Stomach smooth muscle (tissue), 2 donors: ENCODE measurements around the gene JUND.

Source experiments
- H3K27ac ChIP-seq: one replicate; pipeline ENCODE4 v1.7.0; 2013; ENCODE audit warnings: mild to moderate bottlenecking, low read length, inconsistent platforms
- H3K27me3 ChIP-seq, 2 donors: one replicate each; pipeline ENCODE4 v1.7.0; 2013; ENCODE audit warnings: low read length in 2 of 2; ENCODE audit not compliant: insufficient read depth in 2 of 2, control insufficient read depth in 1 of 2
- H3K36me3 ChIP-seq, 2 donors: one replicate each; pipeline ENCODE4 v1.7.0; 2013; ENCODE audit warnings: low read length in 2 of 2; ENCODE audit not compliant: control insufficient read depth in 2 of 2, insufficient read depth in 2 of 2
- H3K4me1 ChIP-seq: one replicate; pipeline ENCODE4 v1.7.0; 2013; ENCODE audit warnings: low read length; ENCODE audit not compliant: control insufficient read depth, insufficient read depth
- H3K4me3 ChIP-seq, 2 donors: one replicate each; pipeline ENCODE4 v1.7.0; 2013; ENCODE audit warnings: low read length in 2 of 2
- H3K9ac ChIP-seq, 2 donors: one replicate each; pipeline ENCODE4 v1.7.0; 2013; ENCODE audit warnings: low read length in 2 of 2, mild to moderate bottlenecking in 1 of 2
- H3K9me3 ChIP-seq, 2 donors: one replicate each; pipeline ENCODE4 v1.7.0; 2013; ENCODE audit warnings: low read length in 2 of 2; ENCODE audit not compliant: control insufficient read depth in 2 of 2
- donor health status: healthy.
- donor health status: Pancreatic carcinoma.

Gene JUND

DNA sequence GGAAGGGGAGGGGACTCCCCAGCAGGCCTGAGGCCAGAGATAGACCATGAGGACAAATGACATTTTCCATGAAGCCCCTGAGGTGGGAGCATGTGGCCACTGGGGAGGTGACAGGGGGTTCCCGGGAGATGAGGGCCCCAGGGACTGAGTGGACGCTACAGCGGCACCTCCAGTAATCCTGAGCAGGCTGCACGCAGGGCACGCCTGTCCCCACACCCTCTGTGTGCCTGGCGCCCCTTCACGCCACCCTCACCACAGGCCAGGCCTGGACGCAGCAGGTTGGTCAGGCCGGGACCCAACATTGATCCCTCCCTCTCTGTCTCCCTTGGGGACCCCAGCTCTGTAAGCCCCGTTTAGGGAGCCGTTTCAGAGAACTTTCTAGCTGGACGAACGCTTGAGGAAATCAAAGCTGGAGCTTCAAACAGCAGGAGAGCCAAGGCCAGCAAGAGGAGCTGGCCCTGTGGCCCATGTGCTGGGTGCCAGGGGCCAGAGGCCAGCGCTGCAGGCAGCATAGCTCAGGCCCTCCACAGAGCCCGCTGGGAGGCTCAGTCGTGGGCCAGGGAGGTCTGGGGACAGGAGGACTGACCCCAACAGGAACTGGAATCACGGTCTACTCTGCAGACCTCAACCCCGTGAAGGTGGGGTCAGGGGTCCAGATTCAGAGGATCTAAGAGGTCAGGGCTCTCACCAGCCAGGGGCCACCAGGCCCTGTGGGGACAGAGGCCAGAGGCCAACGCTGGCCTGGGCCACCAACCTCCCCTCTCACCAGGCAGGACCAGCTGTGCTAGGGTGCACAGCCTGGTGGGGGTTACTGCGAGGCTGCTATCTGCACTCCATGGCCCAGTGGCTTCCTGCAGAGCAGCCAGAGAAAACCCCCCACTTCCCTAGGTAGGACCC, 26.9 kb upstream of the JUND start:
- no peaks in the 10 kb centered on the region for H3K9me3 ChIP-seq
- H3K9ac ChIP-seq, result no peak overlapping the region
- peaks cover 51% of the 10 kb centered on the region for H3K4me1 ChIP-seq
- peak overlapping the region; percentile 99 for H3K27ac ChIP-seq
- no peaks in the 10 kb centered on the region for H3K27me3 ChIP-seq
- H3K4me3 ChIP-seq, result no peak overlapping the region
- H3K36me3 ChIP-seq, result peaks cover 0 to 3% of the 10 kb centered on the region in 2 donors

DNA sequence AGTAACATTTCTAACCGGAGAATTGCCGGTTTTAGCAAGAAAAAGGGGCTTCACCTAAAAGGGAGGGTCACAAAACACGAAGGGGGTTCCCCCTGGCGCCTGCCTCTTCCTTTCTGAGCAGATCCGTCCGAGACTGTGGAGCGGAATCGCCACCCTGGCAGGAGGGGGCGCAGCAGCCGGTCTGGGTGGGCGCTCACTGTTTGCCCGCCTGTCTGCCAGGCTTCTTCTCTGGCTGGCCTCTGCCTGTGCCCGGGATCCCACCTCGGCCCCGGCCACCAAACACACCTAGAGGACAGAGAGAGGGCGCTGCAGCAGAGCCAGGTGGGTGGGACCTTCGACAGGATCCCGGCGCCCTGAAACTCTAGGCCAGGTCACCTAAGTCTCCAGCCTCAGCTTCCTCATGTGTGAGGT, 25.9 kb upstream of the JUND start:
- H3K27ac ChIP-seq, result peak overlapping the region; percentile 99
- H3K36me3 ChIP-seq, result peaks cover 0 to under 1% of the 10 kb centered on the region in 2 donors
- no peaks in the 10 kb centered on the region for H3K9me3 ChIP-seq
- no peaks in the 10 kb centered on the region for H3K27me3 ChIP-seq
- peak overlapping the region in 1 of 2 donors; percentile 13 for H3K9ac ChIP-seq
- H3K4me1 ChIP-seq, result peaks cover 54% of the 10 kb centered on the region
- H3K4me3 ChIP-seq, result peak overlapping the region in 1 of 2 donors; percentile 22

DNA sequence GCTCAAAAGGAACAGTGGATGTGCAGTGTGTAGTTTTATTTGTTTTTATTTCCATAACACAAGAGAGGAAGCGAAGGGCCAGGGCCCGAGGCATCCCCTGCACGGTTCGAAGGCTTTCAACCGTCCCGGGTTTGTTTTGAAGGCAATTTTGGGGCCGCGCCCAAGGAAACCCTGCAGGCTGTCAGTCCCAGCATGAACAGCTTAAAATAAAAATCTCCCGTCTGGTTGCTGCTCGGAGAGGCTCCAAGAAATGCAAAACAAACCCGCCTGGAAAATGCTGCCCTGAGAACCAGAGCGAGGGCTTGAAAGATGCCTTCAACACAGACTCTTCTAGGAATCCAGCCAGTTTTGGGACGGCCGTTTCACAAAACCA, 25.5 kb upstream of the JUND start:
- peak overlapping the region in 1 of 2 donors; percentile 29 for H3K4me3 ChIP-seq
- peaks cover 54% of the 10 kb centered on the region for H3K4me1 ChIP-seq
- peak overlapping the region in 1 of 2 donors; percentile 13 for H3K9ac ChIP-seq
- peak overlapping the region; percentile 99 for H3K27ac ChIP-seq
- no peaks in the 10 kb centered on the region for H3K9me3 ChIP-seq
- no peaks in the 10 kb centered on the region for H3K36me3 ChIP-seq
- no peaks in the 10 kb centered on the region for H3K27me3 ChIP-seq

DNA sequence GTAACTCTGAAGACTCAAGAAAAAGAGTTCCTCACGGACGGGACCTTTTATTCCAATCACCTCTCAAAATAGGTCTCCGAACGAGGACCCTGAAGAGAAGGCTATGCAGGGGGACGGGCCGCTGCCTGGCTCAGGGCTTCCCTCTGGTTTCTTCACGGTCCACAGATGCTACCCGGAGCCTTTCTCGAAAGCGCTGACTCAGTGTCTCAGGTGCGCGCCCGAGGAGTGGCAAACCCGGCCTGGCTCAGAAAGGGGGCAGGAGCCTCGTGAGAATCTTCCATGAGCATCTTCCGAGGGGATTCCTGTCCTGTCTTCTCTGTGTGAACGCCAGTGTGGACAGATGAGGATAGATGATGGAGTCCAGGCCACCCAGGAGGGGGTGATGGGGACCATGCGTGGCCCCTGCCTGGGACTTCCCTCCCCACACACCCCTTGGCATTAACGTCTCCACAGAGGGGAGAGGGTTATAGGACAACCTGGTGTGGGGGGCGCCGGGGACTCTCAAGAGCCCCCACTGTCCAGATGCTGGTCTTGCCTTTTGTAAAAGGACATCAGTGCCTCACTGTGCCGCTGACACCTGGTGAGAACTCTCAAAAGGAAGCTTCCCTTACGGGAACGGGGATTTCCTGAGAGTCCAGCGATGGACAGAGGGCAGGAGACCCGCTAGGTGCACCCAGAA, 24.9 kb upstream of the JUND start:
- peaks cover 57% of the 10 kb centered on the region for H3K4me1 ChIP-seq
- no peaks in the 10 kb centered on the region for H3K36me3 ChIP-seq
- no peaks in the 10 kb centered on the region for H3K27me3 ChIP-seq
- H3K4me3 ChIP-seq, result peak overlapping the region in 1 of 2 donors; percentile 29
- peak overlapping the region in 1 of 2 donors; percentile 14 for H3K9ac ChIP-seq
- H3K9me3 ChIP-seq, result no peaks in the 10 kb centered on the region
- peak overlapping the region; percentile 99 for H3K27ac ChIP-seq

DNA sequence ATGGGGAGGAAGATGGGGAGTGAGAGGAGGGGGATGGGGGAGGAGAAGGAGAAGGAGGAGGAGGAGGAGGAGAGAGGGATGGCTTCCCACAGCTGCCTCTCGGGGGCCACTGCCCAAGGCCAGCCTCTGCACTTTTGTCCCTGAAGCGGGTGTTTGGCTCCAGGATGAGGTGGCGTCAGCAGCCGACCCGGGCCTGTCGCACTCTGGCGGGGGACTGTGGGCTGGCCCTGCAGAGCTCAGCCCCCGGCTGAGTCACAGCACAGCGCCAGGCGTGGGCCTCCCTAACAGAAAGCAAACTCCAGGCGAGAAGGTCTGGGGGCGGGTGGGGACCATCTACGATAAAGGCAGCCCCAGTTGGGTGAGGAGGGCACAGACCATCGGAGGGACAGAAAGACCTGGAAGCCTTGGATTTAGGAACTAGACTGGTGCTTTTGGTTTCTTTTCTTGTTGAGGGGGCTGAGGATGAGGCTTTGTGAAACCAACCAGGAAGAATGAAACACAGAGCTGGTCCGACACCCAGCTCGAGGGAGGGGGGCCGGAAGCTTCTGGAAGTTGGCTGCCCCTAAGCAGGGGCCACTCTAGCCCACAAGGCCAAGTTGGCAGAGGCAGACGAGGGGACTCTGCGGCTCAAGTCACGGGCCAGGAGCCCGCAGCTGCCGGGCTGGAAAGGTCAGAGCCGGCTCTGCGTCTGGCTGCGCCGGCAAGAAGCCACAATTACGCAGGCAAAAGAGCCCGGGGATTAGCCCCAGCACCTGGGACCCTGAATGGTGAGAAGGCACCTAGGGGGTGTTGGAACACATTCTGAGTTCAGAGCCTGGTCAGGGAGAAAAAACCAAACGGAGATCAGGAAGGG, 23.3 kb upstream of the JUND start:
- Histone ChIP-seq H3K9ac (peak overlapping the region; percentile 89 to 96), H3K27ac (peak overlapping the region; percentile 99), H3K36me3 (no peaks in the 10 kb centered on the region), H3K27me3 (no peaks in the 10 kb centered on the region), H3K4me1 (peaks cover 65% of the 10 kb centered on the region), H3K9me3 (no peaks in the 10 kb centered on the region), H3K4me3 (peak overlapping the region; percentile 66 to 72)

DNA sequence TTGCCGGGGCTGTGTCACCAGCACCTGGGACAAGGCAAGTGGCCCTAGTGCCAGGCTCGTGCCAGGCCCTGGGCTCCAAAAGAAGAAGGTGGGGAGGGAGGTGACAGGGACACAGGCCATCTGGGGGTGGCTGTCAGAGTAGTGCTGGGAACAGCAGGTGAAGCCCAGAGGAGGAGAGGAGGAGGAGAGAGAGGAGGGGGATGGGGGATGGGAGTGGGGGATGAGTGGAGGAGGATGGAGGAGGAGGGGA, 22.7 kb upstream of the JUND start:
- H3K9ac ChIP-seq, result peak overlapping the region in 1 of 2 donors; percentile 96
- H3K4me3 ChIP-seq, result peak overlapping the region; percentile 66 to 72
- H3K27me3 ChIP-seq, result no peaks in the 10 kb centered on the region
- peak overlapping the region; percentile 99 for H3K27ac ChIP-seq
- H3K4me1 ChIP-seq, result peaks cover 64% of the 10 kb centered on the region
- H3K36me3 ChIP-seq, result no peaks in the 10 kb centered on the region
- no peaks in the 10 kb centered on the region for H3K9me3 ChIP-seq

DNA sequence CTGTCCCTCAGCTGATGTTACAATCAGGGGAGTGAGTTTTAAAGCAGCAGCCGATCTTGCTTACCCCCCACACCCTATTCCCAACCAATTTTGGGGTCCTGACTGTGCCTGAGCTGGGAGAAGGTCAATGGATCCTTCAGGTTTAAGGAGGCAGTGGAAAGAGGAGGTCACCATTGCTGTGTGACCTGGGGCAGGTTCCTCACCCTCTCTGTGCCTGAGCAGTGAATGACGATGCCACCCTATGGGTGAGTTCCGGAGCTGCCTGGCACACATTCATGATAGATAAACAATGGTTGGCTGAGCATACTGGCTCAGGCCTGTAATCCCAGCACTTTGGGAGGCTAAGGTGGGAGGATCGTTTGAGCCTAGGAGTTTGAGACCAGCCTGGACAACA, 20.3 kb upstream of the JUND start:
- no peaks in the 10 kb centered on the region for H3K27me3 ChIP-seq
- no peak overlapping the region for H3K9ac ChIP-seq
- H3K9me3 ChIP-seq, result no peaks in the 10 kb centered on the region
- peaks cover 45% of the 10 kb centered on the region for H3K4me1 ChIP-seq
- peak overlapping the region; percentile 41 for H3K27ac ChIP-seq
- H3K4me3 ChIP-seq, result no peak overlapping the region
- no peaks in the 10 kb centered on the region for H3K36me3 ChIP-seq

DNA sequence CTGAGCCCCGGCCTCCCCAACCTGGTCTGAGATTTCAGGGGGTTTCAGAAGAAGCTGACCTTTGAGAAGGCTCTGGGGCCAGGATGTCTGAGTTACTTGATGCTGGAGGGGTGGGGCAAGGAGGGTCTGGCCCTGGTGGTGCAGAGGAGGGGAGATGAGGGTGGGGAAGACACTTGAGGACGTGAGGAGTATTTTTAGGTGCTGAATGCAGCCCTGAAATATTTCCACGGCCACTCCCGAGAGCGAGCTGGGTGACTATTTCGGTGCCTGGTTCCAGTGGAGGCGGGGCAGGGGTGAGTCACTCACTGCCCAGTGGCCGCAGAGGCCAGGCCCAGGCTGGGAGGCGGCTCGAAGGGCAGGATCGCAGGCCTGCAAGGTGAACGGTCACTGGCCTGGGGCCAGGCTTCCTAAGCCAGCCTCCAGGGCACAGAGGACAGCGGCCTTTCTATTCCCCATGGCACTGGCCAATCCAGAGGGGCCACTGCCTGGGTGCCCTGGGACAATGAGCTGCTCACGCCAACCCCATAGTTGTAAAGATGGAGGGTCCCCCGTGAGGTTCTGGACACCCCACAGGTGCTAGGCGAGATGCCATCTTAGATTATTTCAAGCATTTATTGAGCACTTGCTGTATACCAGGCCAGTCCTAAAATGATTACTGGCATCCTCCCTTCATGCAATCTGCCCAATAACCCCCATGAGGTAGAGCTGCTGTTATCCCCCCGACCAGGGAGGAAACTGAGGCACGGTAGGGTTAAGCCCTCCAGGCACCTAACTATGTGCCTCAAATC, 19.7 kb upstream of the JUND start:
- Histone ChIP-seq H3K9ac (peak overlapping the region in 1 of 2 donors; percentile 21), H3K4me3 (no peak overlapping the region), H3K27ac (peak overlapping the region; percentile 41), H3K4me1 (peaks cover 41% of the 10 kb centered on the region), H3K36me3 (no peaks in the 10 kb centered on the region), H3K27me3 (no peaks in the 10 kb centered on the region), H3K9me3 (no peaks in the 10 kb centered on the region)

DNA sequence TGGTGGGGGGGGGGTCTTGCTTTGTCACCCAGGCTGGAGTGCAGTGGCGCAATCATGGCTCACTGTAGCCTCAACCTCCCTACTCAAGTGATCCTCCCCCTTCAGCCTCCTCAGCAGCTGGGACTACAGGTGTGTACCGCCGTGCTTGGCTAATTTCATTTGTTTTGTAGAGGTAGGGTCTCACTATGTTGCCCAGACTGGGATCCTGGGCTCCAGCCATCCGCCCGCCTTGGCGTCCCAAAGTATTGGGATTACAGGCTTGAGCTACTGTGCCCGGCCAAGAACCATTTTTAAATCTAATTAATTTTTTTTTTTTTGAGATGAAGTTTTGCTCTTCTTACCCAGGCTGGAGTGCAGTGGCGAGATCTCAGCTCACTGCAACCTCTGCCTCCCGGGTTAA, 18.2 kb upstream of the JUND start:
- Histone ChIP-seq H3K4me1 (peaks cover 27% of the 10 kb centered on the region), H3K4me3 (no peak overlapping the region), H3K9ac (no peak overlapping the region), H3K9me3 (peaks cover 0 to 3% of the 10 kb centered on the region in 2 donors), H3K36me3 (no peaks in the 10 kb centered on the region), H3K27me3 (no peaks in the 10 kb centered on the region), H3K27ac (no peak overlapping the region)

DNA sequence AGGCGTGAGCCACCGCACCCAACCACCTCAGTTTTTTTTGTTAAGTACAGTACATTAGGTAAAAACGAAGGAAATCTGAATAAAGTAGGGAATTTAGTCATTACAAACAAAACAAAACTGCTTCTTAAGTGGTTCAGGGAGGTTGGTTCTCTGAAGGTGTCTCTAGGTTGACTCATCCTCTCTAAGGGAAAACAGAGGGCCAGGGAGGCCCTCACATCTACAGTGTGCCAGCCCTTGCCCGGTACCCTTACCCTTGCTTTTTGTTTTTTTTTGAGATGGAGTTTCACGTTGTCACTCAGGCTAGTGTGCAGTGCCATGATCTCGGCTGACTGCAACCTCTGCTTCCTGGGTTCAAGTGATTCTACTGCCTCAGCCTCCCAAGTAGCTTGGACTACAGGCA, 17.2 kb upstream of the JUND start:
- H3K27ac ChIP-seq, result no peak overlapping the region
- H3K4me3 ChIP-seq, result no peak overlapping the region
- H3K27me3 ChIP-seq, result no peaks in the 10 kb centered on the region
- H3K9me3 ChIP-seq, result peaks cover 0 to 3% of the 10 kb centered on the region in 2 donors
- H3K9ac ChIP-seq, result no peak overlapping the region
- no peaks in the 10 kb centered on the region for H3K36me3 ChIP-seq
- H3K4me1 ChIP-seq, result peaks cover 17% of the 10 kb centered on the region
